K562 (cell line): ENCODE measurements around the gene BMP2K. TPM values are rescaled to one million over a fixed set of nuclear protein-coding genes. Genes with fewer than 3 reads are reported as not detected.

Experiments
- ARID3B ChIP-seq: fragments of 250-450 bp; sonication (Bioruptor Pico); IDR thresholded peaks from 2 replicates; pipeline ENCODE4 v1.4.0; 2020; ENCODE audit warnings: borderline replicate concordance
- BCLAF1 ChIP-seq, 2 experiments: fragments of 450-650 bp in 1 of 2; IDR thresholded peaks; 2 replicates each; pipeline ENCODE4 v1.6.1; 2011 to 2017; ENCODE audit warnings: low read depth in 2 of 2, antibody characterized with exemption in 1 of 2, borderline replicate concordance in 1 of 2, low read length in 1 of 2, mild to moderate bottlenecking in 1 of 2, mixed read lengths in 1 of 2; ENCODE audit not compliant: control insufficient read depth in 1 of 2
- CBFA2T3 ChIP-seq: fragments of 450-650 bp; IDR thresholded peaks from 2 replicates; pipeline ENCODE4 v1.6.1; 2017
- FOXK2 ChIP-seq, 2 experiments: fragments of 450-650 bp; IDR thresholded peaks in 1 of 2; conservative IDR thresholded peaks in 1 of 2; 2 replicates each; pipeline ENCODE4 v1.6.1; 2016; ENCODE audit warnings: low read depth in 2 of 2, mild to moderate bottlenecking in 1 of 2
- HDAC8 ChIP-seq: fragments of 450-650 bp; IDR thresholded peaks from 2 replicates; pipeline ENCODE4 v1.6.1; 2016; ENCODE audit warnings: mild to moderate bottlenecking, missing genetic modification characterization, moderate library complexity, missing compliant biosample characterization
- NBN ChIP-seq: fragments of 450-650 bp; IDR thresholded peaks from 2 replicates; pipeline ENCODE4 v1.6.1; 2016; ENCODE audit warnings: low read depth, mild to moderate bottlenecking
- NKRF ChIP-seq: fragments of 450-650 bp; IDR thresholded peaks from 2 replicates; pipeline ENCODE4 v1.6.1; 2016; ENCODE audit warnings: borderline replicate concordance
- NR2C2 ChIP-seq, 2 experiments: fragments of 200-800 bp in 1 of 2; sonication (Bioruptor generic) in 1 of 2; sonication (generic) in 1 of 2; formaldehyde crosslinking in 1 of 2; IDR thresholded peaks; 2 replicates each; pipeline versions ENCODE4 v1.6.1 to v1.8.0; 2016 to 2022; ENCODE audit warnings: mild to moderate bottlenecking in 1 of 2, missing compliant biosample characterization in 1 of 2, missing genetic modification characterization in 1 of 2, missing genetic modification reagents in 1 of 2
- NR4A1 ChIP-seq, 2 experiments: fragments of 250-450 bp in 1 of 2; fragments of 450-650 bp in 1 of 2; sonication (Bioruptor Pico) in 1 of 2; IDR thresholded peaks; 2 replicates each; pipeline versions ENCODE4 v1.4.0 to v1.6.1; 2016 to 2020; ENCODE audit warnings: mild to moderate bottlenecking in 2 of 2, missing compliant biosample characterization in 1 of 2, missing genetic modification characterization in 1 of 2, moderate library complexity in 1 of 2
- SIN3B ChIP-seq: fragments of 450-650 bp; IDR thresholded peaks from 2 replicates; pipeline ENCODE4 v1.6.1; 2017; ENCODE audit warnings: low read depth, mild to moderate bottlenecking, moderate library complexity
- ZNF232 ChIP-seq: sonication (generic); formaldehyde crosslinking; IDR thresholded peaks from 2 replicates; pipeline ENCODE4 v1.8.0; 2022; ENCODE audit warnings: mild to moderate bottlenecking, missing genetic modification reagents
- ZNF717 ChIP-seq: fragments of 250-450 bp; sonication (Bioruptor Pico); IDR thresholded peaks from 2 replicates; pipeline ENCODE4 v1.5.0; 2021
- ZNF785 ChIP-seq: fragments of 250-450 bp; sonication (Bioruptor Pico); IDR thresholded peaks from 2 replicates; pipeline ENCODE4 v1.4.0; 2020; ENCODE audit warnings: mild to moderate bottlenecking
- polyA plus RNA-seq, 8 experiments: library from polyadenylated mRNA; depleted of rRNA in 4 of 8; stranded (reverse) in 5 of 8; unstranded in 3 of 8; fragments of >200 nt; fragmentation: Nextera tagmentation in 2 of 8; fragmentation: Illumina TruSeq in 1 of 8; extraction: Ambion mirVana in 2 of 8; extraction: Trizol in 1 of 8; gene quantifications; 2 replicates each; pipeline versions ENCODE4 v1.2.1 to v1.2.3, GENCODE V29; 2011 to 2014; ENCODE audit warnings: inconsistent platforms in 1 of 8, missing spikeins in 1 of 8
- total RNA-seq, 7 experiments: library from RNA; depleted of rRNA in 6 of 7; stranded (reverse); fragments of >200 nt in 6 of 7; fragmentation: Illumina TruSeq in 2 of 7; extraction: Trizol in 2 of 7; gene quantifications; 2 replicates each; pipeline versions ENCODE4 v1.2.1 to v1.2.3, GENCODE V29; 2011 to 2021; ENCODE audit warnings: low replicate concordance in 1 of 7
- TF ChIP-seq, protein P1 (sequence below): fragments of 450-650 bp; conservative IDR thresholded peaks from 2 replicates; pipeline ENCODE4 v1.6.1; 2016; ENCODE audit warnings: missing genetic modification characterization, low read depth, mild to moderate bottlenecking, control low read depth, missing compliant biosample characterization
- TF ChIP-seq, protein P2 (sequence below): fragments of 450-650 bp; IDR thresholded peaks from 2 replicates; pipeline ENCODE4 v1.6.1; 2016; ENCODE audit warnings: low read depth, mild to moderate bottlenecking, moderate library complexity
- TF ChIP-seq, protein P3 (sequence below): IDR thresholded peaks from 2 replicates; pipeline ENCODE4 v1.6.1; 2014; ENCODE audit warnings: antibody characterized with exemption

Gene BMP2K
- total and polyA plus RNA-seq, 9 of the 15 experiments (the other 6 are each of a cell fraction or from before 2014, with no cell fraction given), result 17.0 to 217 (median 104) TPM

- TF ChIP-seq BCLAF1 (IDR thresholded peaks at IDR 0.05; ENCODE audit: borderline replicate concordance in 1 of 2, control insufficient read depth in 1 of 2, low read depth in 2 of 2, low read length in 1 of 2), result no peak
- TF ChIP-seq ARID3B, result no peak
- peak; percentile 38; the same call in 1 of the 2 replicates for TF ChIP-seq NKRF
- peak; percentile 57; the same call in 1 of the 2 replicates for TF ChIP-seq ZNF717 (CRISPR knock-in tag)
- TF ChIP-seq ZNF232 (CRISPR knock-in tag), result no peak
- no peak for TF ChIP-seq ZNF785 (CRISPR knock-in tag)
- TF ChIP-seq SIN3B, result no peak
- peak; percentile 46 to 58; a peak in 3 of 4 replicates for TF ChIP-seq FOXK2 (conservative IDR thresholded peaks at IDR 0.05 in 1 of 2, IDR thresholded peaks at IDR 0.05 in 1 of 2; ENCODE audit: low read depth in 2 of 2)
- TF ChIP-seq NR2C2 (CRISPR knock-in tag; IDR thresholded peaks at IDR 0.05), result no peak
- no peak for TF ChIP-seq NR2C2 (tag; IDR thresholded peaks at IDR 0.05)
- TF ChIP-seq, protein P1, sequence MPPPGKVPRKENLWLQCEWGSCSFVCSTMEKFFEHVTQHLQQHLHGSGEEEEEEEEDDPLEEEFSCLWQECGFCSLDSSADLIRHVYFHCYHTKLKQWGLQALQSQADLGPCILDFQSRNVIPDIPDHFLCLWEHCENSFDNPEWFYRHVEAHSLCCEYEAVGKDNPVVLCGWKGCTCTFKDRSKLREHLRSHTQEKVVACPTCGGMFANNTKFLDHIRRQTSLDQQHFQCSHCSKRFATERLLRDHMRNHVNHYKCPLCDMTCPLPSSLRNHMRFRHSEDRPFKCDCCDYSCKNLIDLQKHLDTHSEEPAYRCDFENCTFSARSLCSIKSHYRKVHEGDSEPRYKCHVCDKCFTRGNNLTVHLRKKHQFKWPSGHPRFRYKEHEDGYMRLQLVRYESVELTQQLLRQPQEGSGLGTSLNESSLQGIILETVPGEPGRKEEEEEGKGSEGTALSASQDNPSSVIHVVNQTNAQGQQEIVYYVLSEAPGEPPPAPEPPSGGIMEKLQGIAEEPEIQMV (tag), result no peak
- no peak for TF ChIP-seq HDAC8
- TF ChIP-seq NBN, result no peak
- no peak for TF ChIP-seq NR4A1 (CRISPR knock-in tag; IDR thresholded peaks at IDR 0.05)
- no peak for TF ChIP-seq NR4A1 (tag; IDR thresholded peaks at IDR 0.05)
- TF ChIP-seq, protein P2, sequence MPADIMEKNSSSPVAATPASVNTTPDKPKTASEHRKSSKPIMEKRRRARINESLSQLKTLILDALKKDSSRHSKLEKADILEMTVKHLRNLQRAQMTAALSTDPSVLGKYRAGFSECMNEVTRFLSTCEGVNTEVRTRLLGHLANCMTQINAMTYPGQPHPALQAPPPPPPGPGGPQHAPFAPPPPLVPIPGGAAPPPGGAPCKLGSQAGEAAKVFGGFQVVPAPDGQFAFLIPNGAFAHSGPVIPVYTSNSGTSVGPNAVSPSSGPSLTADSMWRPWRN, result no peak
- TF ChIP-seq CBFA2T3, result no peak
- TF ChIP-seq, protein P3, sequence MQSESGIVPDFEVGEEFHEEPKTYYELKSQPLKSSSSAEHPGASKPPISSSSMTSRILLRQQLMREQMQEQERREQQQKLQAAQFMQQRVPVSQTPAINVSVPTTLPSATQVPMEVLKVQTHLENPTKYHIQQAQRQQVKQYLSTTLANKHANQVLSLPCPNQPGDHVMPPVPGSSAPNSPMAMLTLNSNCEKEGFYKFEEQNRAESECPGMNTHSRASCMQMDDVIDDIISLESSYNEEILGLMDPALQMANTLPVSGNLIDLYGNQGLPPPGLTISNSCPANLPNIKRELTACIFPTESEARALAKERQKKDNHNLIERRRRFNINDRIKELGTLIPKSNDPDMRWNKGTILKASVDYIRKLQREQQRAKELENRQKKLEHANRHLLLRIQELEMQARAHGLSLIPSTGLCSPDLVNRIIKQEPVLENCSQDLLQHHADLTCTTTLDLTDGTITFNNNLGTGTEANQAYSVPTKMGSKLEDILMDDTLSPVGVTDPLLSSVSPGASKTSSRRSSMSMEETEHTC, result no peak
These were observed 3.1 kb downstream of the BMP2K start (continued) for GRCh38 chr4:78779280-78779679.
